ENCODE results near the gene MRPL45. TPM values are rescaled to one million over a fixed set of nuclear protein-coding genes. Genes with fewer than 3 reads are reported as not detected.
"Not testable (repeated sequence)": the region's sequence is repeated elsewhere in the genome, so short reads cannot be mapped to it uniquely, and the experiment has no call there.

MRPL45 gene
- 10 to 100 TPM; 28.3 to 28.6 TPM for total RNA-seq
- long read RNA-seq, transcript MRPL45-203 (8 exons, 1,705 nt): major isoform, 45 of 51 reads
- long read RNA-seq, partial matches to known transcripts: 2 of 51 reads
- long read RNA-seq, other reads (novel, unspliced or antisense): 4 of 51 reads

DNA sequence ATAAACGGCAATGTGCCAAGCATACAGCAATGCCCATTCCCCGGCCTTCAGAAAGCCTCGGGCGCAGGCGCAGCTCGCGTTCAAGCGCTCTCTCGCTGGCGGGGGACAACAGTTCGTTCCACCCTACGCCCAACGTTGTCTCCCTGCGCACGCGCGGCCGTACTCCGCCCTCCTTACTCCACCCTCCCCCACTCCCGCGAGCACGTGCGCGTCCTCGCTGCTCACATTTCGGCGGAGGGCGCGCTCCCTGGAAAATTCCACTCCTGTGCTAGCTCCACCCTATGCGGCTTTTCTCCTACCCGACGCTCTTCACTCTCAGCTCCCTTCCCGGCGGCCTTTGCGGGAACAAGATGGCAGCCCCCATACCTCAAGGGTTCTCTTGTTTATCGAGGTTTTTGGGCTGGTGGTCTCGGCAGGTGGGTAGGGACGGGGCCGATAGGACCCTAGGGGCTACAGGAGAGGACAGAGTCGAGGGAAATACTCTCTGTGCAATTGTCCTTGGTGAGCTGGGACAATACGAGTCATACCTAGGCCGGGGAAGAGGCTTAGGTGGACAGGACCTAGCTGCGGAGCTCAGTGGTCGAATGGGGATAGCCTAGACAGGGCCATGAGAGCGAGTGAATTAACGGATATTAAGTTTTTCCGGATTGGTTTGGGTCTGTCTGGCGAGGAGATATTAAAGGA lies at the start of gene MRPL45:
TSS of gene MRPL45 (plus strand) at position 335 of the 684 bp plus-strand sequence. CDS start at position 351, 16 bp downstream.
- peak; percentile 96 for ATAC-seq

DNA sequence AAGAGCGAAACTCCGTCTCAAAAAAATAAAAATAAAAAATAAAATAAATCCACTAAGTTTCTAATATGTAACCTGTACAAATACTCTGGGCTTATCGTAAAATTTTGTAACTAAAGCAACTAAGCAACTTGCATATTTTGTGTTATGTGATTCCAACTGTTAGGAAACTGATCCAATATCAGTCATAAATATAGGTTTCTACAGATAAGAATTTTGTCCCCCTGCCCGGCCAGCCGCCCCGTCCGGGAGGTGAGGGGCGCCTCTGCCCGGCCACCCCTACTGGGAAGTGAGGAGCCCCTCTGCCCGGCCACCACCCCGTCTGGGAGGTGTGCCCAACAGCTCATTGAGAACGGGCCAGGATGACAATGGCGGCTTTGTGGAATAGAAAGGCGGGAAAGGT lies 43.8 kb upstream of the MRPL45 start:
- DNase-seq; intact Hi-C loops (cut with DNase I, micrococcal nuclease); ATAC-seq: not testable (repeated sequence)

More for the DNA sequence above, at the start of gene MRPL45:
- DNase-seq: peak; percentile 97
- intact Hi-C loops (cut with DNase I, micrococcal nuclease): not testable (repeated sequence)

DNA sequence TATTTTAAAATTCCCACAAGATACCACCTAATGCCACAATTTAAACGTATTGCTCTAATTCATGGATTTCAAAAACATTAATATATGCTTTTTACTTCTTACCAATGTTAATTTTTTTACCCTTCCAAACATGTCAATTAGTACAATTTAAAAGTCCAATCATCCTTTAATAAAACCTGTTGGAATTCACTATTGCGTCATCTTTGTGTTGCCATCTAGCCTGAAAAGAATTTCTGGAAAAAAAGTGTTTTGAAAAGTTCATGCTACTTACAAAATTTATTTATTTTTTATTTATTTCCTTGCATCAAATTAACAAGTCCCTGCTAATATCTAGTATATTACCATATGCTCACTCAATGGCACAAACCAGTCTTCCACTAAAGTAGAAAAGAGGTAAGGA lies 42.6 kb upstream of the MRPL45 start:
- ATAC-seq; intact Hi-C loops (cut with DNase I, micrococcal nuclease); DNase-seq: not testable (repeated sequence)

DNA sequence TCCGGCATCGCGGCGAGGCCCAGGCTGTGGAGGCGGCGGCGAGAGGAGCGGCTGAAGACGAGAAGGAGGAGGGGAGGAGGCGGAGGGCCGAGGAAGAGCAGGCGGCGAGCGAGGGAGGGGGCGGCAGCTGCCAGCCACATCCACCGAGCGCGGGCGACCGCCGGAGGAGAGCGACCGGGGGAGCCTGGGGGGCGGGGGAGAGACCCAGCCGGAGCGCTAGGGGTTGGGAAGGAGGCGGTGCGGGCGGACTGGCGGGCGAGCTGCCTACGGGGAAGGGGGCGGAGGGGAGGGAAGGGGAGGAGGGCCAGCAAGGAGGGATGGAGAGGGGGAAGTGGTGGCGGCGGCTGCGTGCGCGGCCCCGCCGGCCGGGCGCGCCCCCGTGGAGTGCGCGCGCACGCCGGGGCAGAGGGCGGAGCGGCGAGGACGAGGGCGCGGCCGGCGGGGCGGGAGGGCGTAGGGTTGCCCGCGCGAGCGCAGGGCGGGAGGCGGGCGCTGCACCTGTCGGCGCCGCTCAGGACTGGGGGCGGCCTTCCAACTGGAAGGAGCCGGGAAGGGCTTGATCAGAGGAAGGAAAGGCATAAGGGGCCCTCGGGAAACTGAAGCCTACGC lies 39.9 kb upstream of the MRPL45 start:
- ATAC-seq (peak; percentile 84), DNase-seq (peak; percentile 85 to 92)
- intact Hi-C loops (cut with DNase I, micrococcal nuclease): not testable (repeated sequence)

GRCh38 chr17:38265974-38266506 lies 30.9 kb upstream of the MRPL45 start:
- DNase-seq; intact Hi-C loops (cut with DNase I, micrococcal nuclease); ATAC-seq: not testable (repeated sequence)

- DNase-seq; intact Hi-C loops (cut with DNase I, micrococcal nuclease); ATAC-seq: not testable (repeated sequence)
Observed at GRCh38 chr17:38266571-38266970, 30.4 kb upstream of the MRPL45 start.

DNA sequence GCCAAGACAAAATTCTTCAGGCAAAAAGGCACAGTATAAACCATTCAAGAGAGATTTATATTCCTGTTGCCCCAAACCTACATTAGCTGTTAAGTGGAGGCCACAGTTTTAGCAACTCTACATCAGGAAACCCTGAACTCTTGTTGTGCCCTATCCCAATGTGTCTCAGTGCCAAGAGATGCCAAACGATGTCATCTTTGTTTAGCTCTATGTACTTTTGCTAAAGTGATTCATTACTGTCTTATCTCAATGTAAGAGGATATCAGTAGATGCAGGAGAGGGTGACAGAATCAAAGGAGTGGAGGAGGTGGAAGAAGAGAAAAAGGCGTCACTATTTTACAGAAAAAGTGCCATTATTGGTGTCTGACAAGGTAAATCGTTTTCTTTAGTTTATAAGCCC lies 28.8 kb upstream of the MRPL45 start:
- DNase-seq; ATAC-seq; intact Hi-C loops (cut with DNase I, micrococcal nuclease): not testable (repeated sequence)

GRCh38 chr17:38269045-38269444 lies 27.9 kb upstream of the MRPL45 start:
- DNase-seq; intact Hi-C loops (cut with DNase I, micrococcal nuclease): not testable (repeated sequence)

GRCh38 chr17:38269552-38269951 lies 27.4 kb upstream of the MRPL45 start:
- DNase-seq; ATAC-seq; intact Hi-C loops (cut with DNase I, micrococcal nuclease): not testable (repeated sequence)

More at GRCh38 chr17:38269045-38269444, 27.9 kb upstream of the MRPL45 start:
- not testable (repeated sequence) for ATAC-seq

DNA sequence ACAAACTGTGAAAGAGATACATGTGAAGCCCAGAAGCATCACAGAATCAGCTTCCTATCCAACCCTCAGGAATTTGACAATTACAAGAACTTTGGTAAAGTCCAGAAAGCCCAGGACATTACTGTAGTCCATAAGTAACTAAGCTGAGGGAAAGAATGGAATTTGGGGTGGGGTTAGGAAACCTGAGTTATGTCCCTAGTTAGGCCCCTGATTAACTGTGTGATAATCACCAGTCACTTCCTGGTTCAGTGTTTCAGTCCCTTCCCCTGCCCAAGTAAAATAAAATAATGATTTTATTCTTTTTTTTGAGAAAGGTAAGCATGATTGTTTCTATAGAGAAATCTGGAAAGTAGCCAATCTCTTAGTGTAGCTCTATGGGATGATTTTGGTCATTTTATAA lies 11.0 kb upstream of the MRPL45 start:
- ATAC-seq: peak; percentile 49
- intact Hi-C loops (cut with DNase I, micrococcal nuclease); DNase-seq: not testable (repeated sequence)

- DNase-seq (peak in 1 of 2 donors; percentile 34), ATAC-seq (peak; percentile 89)
- intact Hi-C loops (cut with DNase I, micrococcal nuclease): not testable (repeated sequence)
Observed at GRCh38 chr17:38286501-38287091, 10.4 kb upstream of the MRPL45 start.

- DNase-seq; intact Hi-C loops (cut with DNase I, micrococcal nuclease): not testable (repeated sequence)
- ATAC-seq: peak; percentile 76
Observed at GRCh38 chr17:38288217-38288827, 8.6 kb upstream of the MRPL45 start.

GRCh38 chr17:38289760-38290159 lies 7.2 kb upstream of the MRPL45 start:
- DNase-seq; intact Hi-C loops (cut with DNase I, micrococcal nuclease); ATAC-seq: not testable (repeated sequence)

- ATAC-seq; intact Hi-C loops (cut with DNase I, micrococcal nuclease); DNase-seq: not testable (repeated sequence)
Observed at GRCh38 chr17:38295602-38296365, 1.2 kb upstream of the MRPL45 start.

- ATAC-seq (no peak), DNase-seq (no peak)
- intact Hi-C loops (cut with DNase I, micrococcal nuclease): no loop called here
Observed at GRCh38 chr17:38315497-38315896, 18.5 kb downstream of the MRPL45 start.

- ATAC-seq (no peak), DNase-seq (no peak)
- intact Hi-C loops (cut with DNase I, micrococcal nuclease): no loop called here
Observed at GRCh38 chr17:38317081-38317480, 20.1 kb downstream of the MRPL45 start.

GRCh38 chr17:38320482-38320881 lies 23.5 kb downstream of the MRPL45 start:
- no peak for DNase-seq
- intact Hi-C loops (cut with DNase I, micrococcal nuclease): no loop called here
- no peak for ATAC-seq
